GM20000 (cell line): Measurements from ENCODE around the gene PPP1R9A.

ENCODE experiments used
- DNase-seq: peaks from one replicate; pipeline ENCODE4 v3.0.0; 2012; ENCODE audit warnings: low spot score
- CTCF ChIP-seq: IDR thresholded peaks from 2 replicates; pipeline ENCODE4 v1.5.1; 2012; ENCODE audit warnings: mild to moderate bottlenecking, control low read depth; ENCODE audit errors: extremely low read depth, missing control alignments

The PPP1R9A gene

DNA sequence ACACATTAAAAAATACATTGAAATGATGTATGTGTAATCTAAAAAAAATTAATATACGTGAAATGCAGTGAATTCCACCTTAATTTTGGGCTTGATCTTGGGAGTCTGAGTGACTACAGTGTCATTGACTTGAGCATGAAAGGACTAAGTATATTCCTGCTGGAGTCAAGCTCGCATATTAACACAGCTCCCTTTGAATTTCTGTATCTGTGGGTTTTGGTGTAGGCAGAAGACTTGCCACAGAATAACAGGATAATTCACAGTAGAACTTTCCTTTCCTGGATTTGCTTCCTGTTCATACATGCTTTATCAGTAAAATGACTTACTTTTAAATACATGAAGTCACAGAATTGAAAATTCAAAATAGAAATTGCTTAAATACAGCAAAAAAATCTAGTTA lies 55.3 kb downstream of the PPP1R9A start:
- DNase-seq, result no peak
- TF ChIP-seq CTCF, result no peak

- DNase-seq, result no peak
These were observed 62.2 kb downstream of the PPP1R9A start for GRCh38 chr7:94969434-94970084.

DNA sequence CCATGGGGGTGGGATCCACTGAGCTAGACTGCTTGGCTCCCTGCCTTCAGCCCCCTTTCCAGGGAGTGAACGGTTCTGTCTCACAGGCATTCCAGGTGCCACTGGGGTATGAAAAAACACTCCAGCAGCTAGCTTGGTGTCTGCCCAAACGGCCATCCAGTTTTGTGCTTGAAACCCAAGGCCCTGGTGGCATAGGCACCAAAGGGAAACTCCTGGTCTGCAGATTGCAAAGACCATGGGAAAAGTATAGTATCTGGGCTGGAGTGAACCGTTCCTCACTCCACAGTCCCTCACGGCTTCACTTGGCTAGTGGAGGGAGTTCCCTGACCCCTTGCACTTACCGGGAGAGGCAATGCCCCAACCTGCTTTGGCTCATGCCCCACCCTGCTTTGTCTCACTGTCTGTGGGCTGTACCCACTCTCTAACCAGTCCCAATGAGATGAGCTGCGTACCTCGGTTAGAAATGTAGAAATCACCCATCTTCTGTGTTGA lies 62.7 kb downstream of the PPP1R9A start:
- TF ChIP-seq CTCF, result no peak
- DNase-seq, result no peak

More at GRCh38 chr7:94969434-94970084, 62.2 kb downstream of the PPP1R9A start:
- no peak for TF ChIP-seq CTCF

DNA sequence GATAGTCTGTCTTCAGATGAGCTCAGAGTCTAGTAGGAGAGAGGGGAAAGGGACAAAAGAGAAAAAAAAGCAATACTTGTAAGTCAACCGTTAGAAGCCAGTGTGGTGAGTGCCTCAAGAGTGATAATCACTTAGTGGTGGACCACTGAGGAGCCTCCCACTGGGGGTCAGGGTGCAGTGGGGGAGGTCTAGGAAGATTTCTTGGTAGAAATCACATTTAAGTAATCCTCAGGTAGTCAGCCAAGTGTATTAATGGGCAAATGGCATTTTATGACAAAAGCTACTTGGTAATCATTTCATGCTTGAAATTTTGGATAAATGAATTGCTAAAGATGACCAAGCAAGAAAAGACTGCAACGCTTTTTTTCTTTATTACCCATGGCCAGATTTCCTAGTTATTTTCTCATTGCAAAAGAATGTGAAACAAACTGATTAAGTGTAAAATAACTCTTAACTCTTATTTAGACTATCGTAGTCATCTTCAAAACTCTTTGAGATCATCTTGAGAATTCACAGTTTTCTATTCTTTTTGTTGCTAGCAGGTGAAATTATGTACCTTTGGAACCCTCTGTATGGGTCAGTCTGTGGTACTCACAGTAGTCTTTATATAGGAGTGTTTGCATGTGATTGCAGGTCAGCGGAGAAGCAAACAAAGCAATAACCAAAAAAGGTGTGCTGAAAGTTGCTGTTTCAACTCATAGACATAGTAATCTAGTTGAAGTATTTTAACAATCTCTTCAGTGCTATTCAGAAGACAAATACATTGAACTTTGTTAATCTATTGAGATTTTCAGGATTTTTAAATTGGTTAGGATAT lies 63.9 kb downstream of the PPP1R9A start:
- no peak for TF ChIP-seq CTCF
- no peak for DNase-seq

GRCh38 chr7:94972296-94972695 lies 64.9 kb downstream of the PPP1R9A start:
- DNase-seq, result no peak

GRCh38 chr7:94973844-94974243 lies 66.5 kb downstream of the PPP1R9A start:
- no peak for DNase-seq
- no peak for TF ChIP-seq CTCF

More at GRCh38 chr7:94972296-94972695, 64.9 kb downstream of the PPP1R9A start:
- no peak for TF ChIP-seq CTCF

DNA sequence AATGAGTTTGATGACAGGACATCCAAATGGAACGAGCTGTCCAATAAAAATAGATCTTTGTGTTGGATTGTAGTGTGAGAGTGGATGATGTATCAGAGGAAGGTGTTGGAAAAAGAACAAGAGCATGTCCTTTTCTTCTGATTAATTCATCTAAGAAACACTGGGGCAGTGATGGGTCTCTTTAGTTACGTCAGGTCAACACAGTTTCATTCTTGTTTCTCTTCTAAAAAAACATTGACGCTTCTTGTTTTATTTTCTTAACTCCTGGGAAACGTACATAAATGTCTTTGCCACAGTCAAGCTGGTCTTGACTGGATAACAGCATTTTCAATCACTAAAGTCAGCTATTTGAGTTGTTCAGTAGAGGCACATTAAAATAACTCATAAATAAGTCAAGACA lies 67.0 kb downstream of the PPP1R9A start:
- DNase-seq, result no peak
- TF ChIP-seq CTCF, result no peak
